Adrenal gland (tissue), 12 donors: ENCODE measurements around the gene GPR149. TPM values are rescaled to one million over a fixed set of nuclear protein-coding genes. Genes with fewer than 3 reads are reported as not detected.
"Not testable (repeated sequence)": the region's sequence is repeated elsewhere in the genome, so short reads cannot be mapped to it uniquely, and the experiment has no call there.

Experiments used
- DNase-seq, 7 donors: peaks; one replicate each; pipeline ENCODE4 v3.0.0-alpha.2; 2019 to 2020
- H3K27ac ChIP-seq, 5 donors: fragments of 200-600 bp; sonication (generic) in 4 of 5; 1 replicate in 3 of 5; 2 replicates in 2 of 5; pipeline versions ENCODE4 v1.5.1 to v1.8.0; 2016 to 2020; ENCODE audit warnings: mild to moderate bottlenecking in 1 of 5
- H3K27me3 ChIP-seq: fragments of 200-600 bp; 2 replicates; pipeline ENCODE4 v1.8.0; 2021
- H3K36me3 ChIP-seq, 2 donors: fragments of 200-600 bp; replicated peaks in 1 of 2; 1 replicate in 1 of 2; 2 replicates in 1 of 2; pipeline versions ENCODE4 v1.5.1 to v1.8.0; 2018 to 2022
- H3K4me1 ChIP-seq, 2 donors: fragments of 200-600 bp; replicated peaks in 1 of 2; 1 replicate in 1 of 2; 2 replicates in 1 of 2; pipeline versions ENCODE4 v1.5.1 to v1.8.0; 2018 to 2021
- H3K4me3 ChIP-seq, 4 donors: fragments of 200-600 bp; sonication (generic) in 3 of 4; one replicate each; pipeline ENCODE4 v1.5.1; 2016 to 2018
- H3K9me3 ChIP-seq, 3 donors: fragments of 200-600 bp; sonication (generic) in 1 of 3; replicated peaks in 1 of 3; 1 replicate in 2 of 3; 2 replicates in 1 of 3; pipeline versions ENCODE4 v1.5.1 to v1.8.0; 2016 to 2021
- POLR2A ChIP-seq, 2 donors: fragments of 450-650 bp; IDR thresholded peaks; one replicate each; pipeline ENCODE4 v1.6.1; 2017; ENCODE audit warnings: antibody characterized with exemption in 2 of 2, mild to moderate bottlenecking in 2 of 2, moderate library complexity in 1 of 2
- WGBS, 4 donors: extraction: QIAGEN DNeasy Blood & Tissue Kit in 2 of 4; methylation state at CpG; one replicate each; pipeline versions ENCODE4 v1.1.5 to v1.1.7; 2013 to 2017; 5-methylcytosine and 5-hydroxymethylcytosine counted together
- intact Hi-C, 2 donors: fragments of 100-400 bp; cut with DNase I; formaldehyde crosslinking; loops; one replicate each; pipeline versions ENCODE4 v1.14.1 to v1.15.0; 2022 to 2023
- polyA plus RNA-seq, 3 donors: library from polyadenylated mRNA; stranded (reverse); fragments of 200-250 nt in 2 of 3; fragments of 350-450 nt in 1 of 3; fragmentation: Illumina TruSeq in 1 of 3; extraction: RNeasy Lipid Tissue Mini Kit (QIAGEN cat#74804) in 1 of 3; gene quantifications; one replicate each; pipeline ENCODE4 v1.2.3, GENCODE V29; 2013 to 2014
- total RNA-seq, 9 donors: library from RNA; depleted of rRNA in 4 of 9; stranded (reverse); fragments of >200 nt in 4 of 9; fragments of 120-200 nt in 1 of 9; fragmentation: NEBNext Ultra II Directional in 1 of 9; extraction: Animal tissue kit (Norgen Biotek cat#: 25700) in 1 of 9; gene quantifications; one replicate each; pipeline versions ENCODE4 v1.1.0 to v1.2.4, GENCODE V29; 2013 to 2023
- TF ChIP-seq, protein P1 (sequence below), 6 experiments: fragments of 450-650 bp in 4 of 6; fragments of 200-600 bp in 2 of 6; sonication (generic) in 1 of 6; IDR thresholded peaks; 1 replicate in 5 of 6; 2 replicates in 1 of 6; pipeline versions ENCODE4 v1.5.1 to v1.8.0; 2016 to 2021; ENCODE audit warnings: antibody characterized with exemption in 6 of 6, mild to moderate bottlenecking in 2 of 6, moderate library complexity in 1 of 6
- donor health status: healthy with polysubstance abuse.
- donor health status: Bipolar disorder and iron deficiency.
- donor health status: DM: yes; HTN: yes; CAD: no.
- donor health status: DM: no; HTN: no; CAD: no.
- donor health status: DM: no; HTN: no; CAD: no.
- donor health status: DM: yes; HTN: yes; CAD: no.

The GPR149 gene
- total and polyA plus RNA-seq, 12 donors, result 2.6 TPM; not detected in 11

DNA sequence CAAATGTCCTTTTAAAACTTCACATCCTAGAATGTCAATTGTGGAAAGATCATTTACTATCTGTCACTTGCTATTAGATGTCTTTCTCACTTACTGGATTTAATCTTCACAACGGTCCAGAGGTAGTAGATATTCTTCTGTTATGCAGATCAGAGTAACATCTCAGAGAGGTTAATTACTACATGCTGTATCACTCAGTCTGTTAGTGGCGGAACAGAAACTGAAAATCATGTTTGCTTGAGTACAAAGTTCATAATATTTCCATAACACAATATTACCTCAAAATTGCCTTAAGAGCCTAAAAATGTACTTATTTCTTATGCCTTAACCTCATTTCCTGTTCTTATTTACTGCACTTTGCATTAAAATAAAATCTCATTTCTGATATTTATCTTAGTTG is 28.6 kb upstream of the GPR149 start:
- 70 to 77% (median 71%) methylated on average over 2 of the region's 2 CpGs for WGBS, 4 donors
- intact Hi-C loops, result no loop called here
- Histone ChIP-seq H3K4me1 (no peaks in the 10 kb centered on the region), H3K27me3 (no peaks in the 10 kb centered on the region), H3K27ac (no peak overlapping the region), H3K4me3 (no peak overlapping the region), H3K36me3 (no peaks in the 10 kb centered on the region), H3K9me3 (no peaks in the 10 kb centered on the region)
- no peak for TF ChIP-seq POLR2A (IDR thresholded peaks at IDR 0.05)
- TF ChIP-seq, protein P1, sequence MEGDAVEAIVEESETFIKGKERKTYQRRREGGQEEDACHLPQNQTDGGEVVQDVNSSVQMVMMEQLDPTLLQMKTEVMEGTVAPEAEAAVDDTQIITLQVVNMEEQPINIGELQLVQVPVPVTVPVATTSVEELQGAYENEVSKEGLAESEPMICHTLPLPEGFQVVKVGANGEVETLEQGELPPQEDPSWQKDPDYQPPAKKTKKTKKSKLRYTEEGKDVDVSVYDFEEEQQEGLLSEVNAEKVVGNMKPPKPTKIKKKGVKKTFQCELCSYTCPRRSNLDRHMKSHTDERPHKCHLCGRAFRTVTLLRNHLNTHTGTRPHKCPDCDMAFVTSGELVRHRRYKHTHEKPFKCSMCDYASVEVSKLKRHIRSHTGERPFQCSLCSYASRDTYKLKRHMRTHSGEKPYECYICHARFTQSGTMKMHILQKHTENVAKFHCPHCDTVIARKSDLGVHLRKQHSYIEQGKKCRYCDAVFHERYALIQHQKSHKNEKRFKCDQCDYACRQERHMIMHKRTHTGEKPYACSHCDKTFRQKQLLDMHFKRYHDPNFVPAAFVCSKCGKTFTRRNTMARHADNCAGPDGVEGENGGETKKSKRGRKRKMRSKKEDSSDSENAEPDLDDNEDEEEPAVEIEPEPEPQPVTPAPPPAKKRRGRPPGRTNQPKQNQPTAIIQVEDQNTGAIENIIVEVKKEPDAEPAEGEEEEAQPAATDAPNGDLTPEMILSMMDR (IDR thresholded peaks at IDR 0.05), result no peak
- DNase-seq, result no peak

DNA sequence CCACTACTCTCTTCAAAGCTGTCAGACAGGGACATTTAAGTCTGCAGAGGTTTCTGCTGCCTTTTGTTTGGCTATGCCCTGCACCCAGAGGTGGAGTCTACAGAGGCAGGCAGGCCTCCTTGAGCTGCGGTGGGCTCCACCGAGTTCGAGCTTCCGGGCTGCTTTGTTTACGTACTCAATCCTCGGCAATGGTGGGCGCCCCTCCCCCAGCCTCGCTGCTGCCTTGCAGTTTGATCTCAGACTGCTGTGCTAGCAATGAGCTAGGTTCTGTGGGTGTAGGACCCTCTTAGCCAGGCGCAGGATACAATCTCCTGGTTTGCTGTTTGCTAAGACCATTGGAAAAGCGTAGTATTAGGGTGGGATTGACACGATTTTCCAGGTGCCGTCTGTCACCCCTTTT is 9.1 kb upstream of the GPR149 start:
- H3K9me3 ChIP-seq, intact Hi-C loops, H3K27me3 ChIP-seq, H3K27ac ChIP-seq, H3K36me3 ChIP-seq, H3K4me3 ChIP-seq, H3K4me1 ChIP-seq, DNase-seq: not testable (repeated sequence)
- 82 to 90% (median 86%) methylated on average over 4 to 12 of the region's 12 CpGs for WGBS, 4 donors

DNA sequence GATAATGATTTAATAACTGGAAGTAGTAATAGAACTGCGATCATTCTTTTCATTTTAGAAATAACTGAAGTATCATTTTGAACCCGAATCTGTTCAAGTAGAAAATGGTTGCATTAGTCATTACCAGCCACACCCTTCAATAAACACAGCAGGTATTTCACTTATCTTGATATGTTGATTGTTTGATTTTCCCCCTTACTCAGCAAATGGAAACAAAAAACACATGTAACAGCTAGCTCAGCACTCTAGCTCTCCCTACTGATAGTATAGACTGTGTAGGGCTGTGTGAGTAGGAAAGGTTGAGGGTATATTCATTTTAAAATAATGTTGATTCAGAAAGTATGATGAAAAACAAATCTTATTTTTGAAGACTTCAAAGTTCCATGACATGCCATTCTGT is 1.1 kb upstream of the GPR149 start:
- no peak overlapping the region for H3K4me3 ChIP-seq
- H3K4me1 ChIP-seq, result no peaks in the 10 kb centered on the region
- intact Hi-C loops, result no loop called here
- peaks cover 16% of the 10 kb centered on the region for H3K27me3 ChIP-seq
- no peaks in the 10 kb centered on the region for H3K9me3 ChIP-seq
- no peak for DNase-seq
- H3K36me3 ChIP-seq, result no peaks in the 10 kb centered on the region
- WGBS, 4 donors, result 68 to 87% (median 81%) methylated on average over 2 of the region's 2 CpGs
- no peak overlapping the region for H3K27ac ChIP-seq
- no peak for TF ChIP-seq POLR2A (IDR thresholded peaks at IDR 0.05)
- TF ChIP-seq, protein P1 (IDR thresholded peaks at IDR 0.05), result no peak

DNA sequence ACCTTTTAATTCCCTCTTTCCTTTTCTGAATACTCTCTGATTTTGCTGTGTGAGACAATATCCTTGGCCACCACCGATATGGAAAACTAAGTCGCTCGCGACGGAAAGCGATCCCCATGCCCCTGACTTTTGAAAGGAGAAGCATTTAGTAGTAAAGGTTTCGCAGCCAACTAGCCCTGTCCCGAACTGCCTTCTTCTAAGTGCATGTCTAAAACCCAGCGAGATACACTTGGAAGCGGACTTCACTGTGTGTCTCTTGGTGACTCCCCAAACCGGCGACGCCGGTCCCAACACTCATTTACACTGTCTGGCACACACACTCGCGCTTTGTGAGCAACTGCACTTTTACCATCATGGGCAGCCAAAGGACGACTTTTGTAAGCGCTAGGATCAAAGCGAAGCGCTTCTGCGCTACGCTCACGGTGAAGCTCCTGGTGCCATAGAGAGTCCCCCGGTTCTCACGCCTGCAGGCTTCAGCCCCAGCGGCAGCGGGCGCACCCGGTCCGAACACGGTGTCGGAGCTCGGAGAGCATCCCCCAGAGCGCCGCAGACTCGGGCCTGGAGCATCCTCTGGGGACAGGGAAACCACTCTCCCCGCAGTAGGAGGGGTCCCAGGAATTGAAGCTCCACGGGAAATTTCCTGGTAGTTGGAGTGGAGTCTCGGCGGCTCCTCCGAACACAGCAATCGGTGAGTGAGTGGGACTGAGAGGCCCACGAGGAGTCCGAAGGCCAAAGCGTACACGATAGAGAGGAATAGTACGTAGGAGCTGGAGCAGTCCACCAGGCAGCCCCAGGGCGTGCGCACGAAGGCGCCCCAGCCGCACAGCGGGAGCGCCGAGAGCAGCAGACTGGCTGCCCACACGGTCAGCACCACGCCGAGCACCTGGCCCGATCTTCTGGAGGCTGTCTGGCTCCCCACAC is 1.4 kb downstream of the GPR149 start:
- Histone ChIP-seq H3K4me3 (no peak overlapping the region), H3K9me3 (no peaks in the 10 kb centered on the region), H3K36me3 (no peaks in the 10 kb centered on the region), H3K4me1 (no peaks in the 10 kb centered on the region), H3K27ac (no peak overlapping the region), H3K27me3 (peaks cover 16% of the 10 kb centered on the region)
- no peak for DNase-seq
- intact Hi-C loops, result no loop called here
- 0 to 2% (median 2%) methylated on average over 22 to 59 of the region's 59 CpGs for WGBS, 4 donors
- TF ChIP-seq POLR2A (IDR thresholded peaks at IDR 0.05), result no peak
- TF ChIP-seq, protein P1 (IDR thresholded peaks at IDR 0.05), result no peak
